ENCODE results near the gene HIP1R. TPM values are rescaled to one million over a fixed set of nuclear protein-coding genes. Genes with fewer than 3 reads are reported as not detected.

HIP1R gene
- polyA plus RNA-seq, 3 donors, result 0.09 to 0.60 TPM; not detected in 1

DNA sequence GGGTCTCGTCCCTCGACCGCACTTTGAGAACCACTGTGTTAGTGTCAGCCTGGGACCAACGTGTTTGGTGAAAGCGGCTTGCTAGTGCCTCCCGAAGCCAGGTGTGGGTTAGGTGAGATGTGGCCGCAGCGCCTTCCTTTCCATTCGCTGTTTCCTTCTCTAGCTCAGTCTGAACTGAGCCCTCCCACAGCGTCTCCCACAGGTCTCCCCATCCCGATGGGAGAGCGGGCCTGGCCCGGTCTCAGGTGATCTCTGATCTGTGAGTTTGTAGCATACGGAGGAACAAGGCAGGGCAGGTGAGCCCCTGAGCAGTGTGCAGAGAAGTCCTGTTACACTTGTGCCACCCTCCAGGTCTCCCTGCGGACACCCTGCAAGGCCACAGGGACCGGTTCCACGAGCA lies 19.3 kb downstream of the HIP1R start:
- Histone ChIP-seq H3K27me3 (ENCODE audit: control insufficient read depth in 2 of 2, insufficient read depth in 2 of 2, low read length in 2 of 2) (no peaks in the 10 kb centered on the region), H3K4me3 (replicated peaks in 1 of 3; ENCODE audit: low read depth in 2 of 3, low read length in 3 of 3) (no peak overlapping the region), H3K9ac (ENCODE audit: insufficient read depth, low read length, poor library complexity, severe bottlenecking) (no peak overlapping the region), H3K9me3 (replicated peaks in 1 of 2; ENCODE audit: control insufficient read depth in 1 of 2, insufficient read depth in 1 of 2, low read length in 2 of 2) (no peaks in the 10 kb centered on the region), H4K20me1 (ENCODE audit: insufficient read depth, low read length) (no peaks in the 10 kb centered on the region), H2AFZ (ENCODE audit: insufficient read depth, low read depth, low read length, poor library complexity, severe bottlenecking) (no peak overlapping the region), H3K27ac (ENCODE audit: low read depth in 1 of 2, low read length in 2 of 2) (no peak overlapping the region), H3K4me1 (ENCODE audit: control insufficient read depth in 1 of 2, insufficient read depth in 2 of 2, low read length in 2 of 2) (no peaks in the 10 kb centered on the region), H3K36me3 (replicated peaks in 1 of 2; ENCODE audit: control insufficient read depth in 1 of 2, insufficient read depth in 2 of 2, low read length in 2 of 2) (no peaks in the 10 kb centered on the region), H3K4me2 (replicated peaks; ENCODE audit: extremely low read depth, low read length, poor library complexity, severe bottlenecking) (no peak overlapping the region), H3K79me2 (ENCODE audit: insufficient read depth, low read length) (no peaks in the 10 kb centered on the region)
- Mint-ChIP-seq H3K4me3 (no peak overlapping the region), H3K27ac (no peak overlapping the region), H3K4me1 (no peaks in the 10 kb centered on the region), H3K36me3 (no peaks in the 10 kb centered on the region), H3K27me3 (ENCODE audit: low read depth in 3 of 3) (peaks cover 0 to 7% (median 1%) of the 10 kb centered on the region in 3 donors), H3K9me3 (no peaks in the 10 kb centered on the region)
- intact Hi-C loops (cut with micrococcal nuclease), result no loop called here
- TF ChIP-seq, protein P1, sequence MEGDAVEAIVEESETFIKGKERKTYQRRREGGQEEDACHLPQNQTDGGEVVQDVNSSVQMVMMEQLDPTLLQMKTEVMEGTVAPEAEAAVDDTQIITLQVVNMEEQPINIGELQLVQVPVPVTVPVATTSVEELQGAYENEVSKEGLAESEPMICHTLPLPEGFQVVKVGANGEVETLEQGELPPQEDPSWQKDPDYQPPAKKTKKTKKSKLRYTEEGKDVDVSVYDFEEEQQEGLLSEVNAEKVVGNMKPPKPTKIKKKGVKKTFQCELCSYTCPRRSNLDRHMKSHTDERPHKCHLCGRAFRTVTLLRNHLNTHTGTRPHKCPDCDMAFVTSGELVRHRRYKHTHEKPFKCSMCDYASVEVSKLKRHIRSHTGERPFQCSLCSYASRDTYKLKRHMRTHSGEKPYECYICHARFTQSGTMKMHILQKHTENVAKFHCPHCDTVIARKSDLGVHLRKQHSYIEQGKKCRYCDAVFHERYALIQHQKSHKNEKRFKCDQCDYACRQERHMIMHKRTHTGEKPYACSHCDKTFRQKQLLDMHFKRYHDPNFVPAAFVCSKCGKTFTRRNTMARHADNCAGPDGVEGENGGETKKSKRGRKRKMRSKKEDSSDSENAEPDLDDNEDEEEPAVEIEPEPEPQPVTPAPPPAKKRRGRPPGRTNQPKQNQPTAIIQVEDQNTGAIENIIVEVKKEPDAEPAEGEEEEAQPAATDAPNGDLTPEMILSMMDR (IDR thresholded peaks at IDR 0.05), result no peak
- no peak for DNase-seq
- WGBS (ENCODE audit: insufficient coverage), result 96% methylated on average over 12 of the region's 17 CpGs

DNA sequence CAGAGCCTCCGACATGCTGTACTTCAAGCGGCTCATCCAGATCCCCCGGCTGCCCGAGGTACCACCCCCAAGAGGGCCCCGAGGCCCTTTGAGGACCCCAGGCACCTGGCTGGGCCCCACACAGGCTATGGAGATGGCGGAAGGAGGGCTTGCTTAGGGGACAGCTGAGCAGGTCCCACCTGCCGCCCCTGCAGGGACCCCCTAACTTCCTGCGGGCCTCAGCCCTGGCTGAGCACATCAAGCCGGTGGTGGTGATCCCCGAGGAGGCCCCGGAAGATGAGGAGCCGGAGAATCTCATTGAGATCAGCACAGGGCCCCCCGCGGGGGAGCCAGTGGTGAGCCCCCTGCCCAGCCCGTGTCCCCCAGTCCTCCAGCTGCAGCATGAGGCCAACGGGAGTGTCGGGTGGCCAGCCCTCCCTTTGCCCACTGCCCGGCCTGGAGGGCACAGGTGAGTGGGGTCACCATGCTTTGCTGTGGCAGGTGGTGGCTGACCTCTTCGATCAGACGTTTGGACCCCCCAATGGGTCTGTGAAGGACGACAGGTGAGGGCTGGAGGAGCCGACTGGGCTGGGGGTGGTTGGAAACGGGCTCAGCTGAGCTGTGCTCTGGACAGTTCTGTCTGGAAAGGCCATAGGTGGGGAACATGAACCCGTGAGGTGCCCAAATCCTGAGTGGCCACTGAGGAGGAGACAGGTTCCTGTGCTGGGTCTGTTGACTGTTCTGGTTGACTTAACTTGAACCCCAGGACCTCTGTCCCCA lies 20.0 kb downstream of the HIP1R start:
- TF ChIP-seq, protein P1 (IDR thresholded peaks at IDR 0.05), result no peak
- no peaks in the 10 kb centered on the region for H3K36me3 ChIP-seq (replicated peaks in 1 of 2; ENCODE audit: control insufficient read depth in 1 of 2, insufficient read depth in 2 of 2, low read length in 2 of 2)
- WGBS (ENCODE audit: insufficient coverage), result 97% methylated on average over 23 of the region's 24 CpGs
- H3K9ac ChIP-seq (ENCODE audit: insufficient read depth, low read length, poor library complexity, severe bottlenecking), result no peak overlapping the region
- intact Hi-C loops (cut with micrococcal nuclease), result no loop called here
- Mint-ChIP-seq H3K27ac (no peak overlapping the region), H3K4me1 (no peaks in the 10 kb centered on the region), H3K36me3 (no peaks in the 10 kb centered on the region), H3K9me3 (no peaks in the 10 kb centered on the region), H3K27me3 (ENCODE audit: low read depth in 3 of 3) (peaks cover 0 to 7% (median 1%) of the 10 kb centered on the region in 3 donors), H3K4me3 (no peak overlapping the region)
- H3K27me3 ChIP-seq (ENCODE audit: control insufficient read depth in 2 of 2, insufficient read depth in 2 of 2, low read length in 2 of 2), result no peaks in the 10 kb centered on the region
- no peak overlapping the region for H3K4me2 ChIP-seq (replicated peaks; ENCODE audit: extremely low read depth, low read length, poor library complexity, severe bottlenecking)
- peaks cover 5% of the 10 kb centered on the region for H4K20me1 ChIP-seq (ENCODE audit: insufficient read depth, low read length)
- no peak overlapping the region for H3K4me3 ChIP-seq (replicated peaks in 1 of 3; ENCODE audit: low read depth in 2 of 3, low read length in 3 of 3)
- no peaks in the 10 kb centered on the region for H3K9me3 ChIP-seq (replicated peaks in 1 of 2; ENCODE audit: control insufficient read depth in 1 of 2, insufficient read depth in 1 of 2, low read length in 2 of 2)
- no peak overlapping the region for H2AFZ ChIP-seq (ENCODE audit: insufficient read depth, low read depth, low read length, poor library complexity, severe bottlenecking)
- no peaks in the 10 kb centered on the region for H3K79me2 ChIP-seq (ENCODE audit: insufficient read depth, low read length)
- H3K27ac ChIP-seq (ENCODE audit: low read depth in 1 of 2, low read length in 2 of 2), result no peak overlapping the region
- DNase-seq, result no peak
- H3K4me1 ChIP-seq (ENCODE audit: control insufficient read depth in 1 of 2, insufficient read depth in 2 of 2, low read length in 2 of 2), result peaks cover 0 to under 1% of the 10 kb centered on the region in 2 donors

Data from CD14-positive monocyte (primary cell).